Putamen (tissue), 1 donor: ENCODE data around the gene KIF13A.

ENCODE experiments used
- DNase-seq: peaks from one replicate; pipeline ENCODE4 v3.0.0-alpha.2; 2016; ENCODE audit warnings: low spot score

The KIF13A gene

DNA sequence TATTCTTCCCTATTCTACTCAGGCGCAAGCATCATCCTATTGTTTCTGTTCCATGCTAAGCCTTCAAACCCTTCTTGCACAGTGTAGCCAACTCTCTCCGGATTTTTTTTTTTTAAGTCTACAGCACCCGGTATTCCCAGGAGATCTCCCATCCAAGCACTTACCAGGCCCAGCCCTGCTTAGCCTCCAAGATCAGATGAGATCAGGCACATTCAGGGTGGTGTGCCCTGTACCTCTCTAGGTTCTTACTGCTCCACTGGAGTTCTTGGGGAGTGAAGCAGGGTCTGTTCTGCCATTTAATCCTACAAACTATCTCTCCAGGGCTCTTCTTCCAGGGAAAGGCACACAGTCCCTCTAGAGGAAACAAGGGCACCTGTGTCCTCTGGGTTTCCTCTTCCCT lies 265.8 kb downstream of the KIF13A start:
- DNase-seq = no peak

DNA sequence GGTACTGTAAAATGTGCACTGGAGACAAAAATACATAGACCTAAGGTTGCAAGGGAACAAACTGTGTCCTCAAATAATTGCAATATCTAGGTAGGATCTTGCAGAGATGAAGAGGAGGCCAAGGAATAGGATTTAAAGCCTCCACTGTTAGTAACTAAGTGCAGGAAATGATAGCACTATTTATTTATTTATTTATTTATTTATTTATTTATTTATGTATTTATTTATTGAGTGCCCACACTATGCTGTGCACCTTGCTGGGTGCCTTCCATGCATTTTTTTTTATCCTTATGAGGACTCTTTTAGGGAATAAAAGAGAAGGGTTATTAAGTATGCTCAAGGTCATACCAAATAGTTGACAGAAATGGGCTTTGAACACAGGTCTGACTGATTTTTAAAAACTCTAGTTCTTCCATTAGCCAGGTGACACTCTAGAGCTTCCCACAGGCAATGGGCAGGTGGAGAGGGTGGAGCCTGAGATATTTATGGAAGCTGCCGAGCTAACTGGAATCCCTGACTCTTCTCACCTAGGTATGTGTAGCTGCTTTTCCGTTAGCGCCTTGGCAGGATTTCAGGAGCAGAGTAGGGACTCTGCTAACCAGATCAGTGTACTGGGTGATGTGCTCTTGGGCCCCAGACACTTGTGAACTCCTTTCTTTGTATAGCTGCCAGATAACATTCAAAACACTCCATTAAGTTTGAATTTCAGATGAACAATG lies 268.0 kb downstream of the KIF13A start:
- no peak for DNase-seq

DNA sequence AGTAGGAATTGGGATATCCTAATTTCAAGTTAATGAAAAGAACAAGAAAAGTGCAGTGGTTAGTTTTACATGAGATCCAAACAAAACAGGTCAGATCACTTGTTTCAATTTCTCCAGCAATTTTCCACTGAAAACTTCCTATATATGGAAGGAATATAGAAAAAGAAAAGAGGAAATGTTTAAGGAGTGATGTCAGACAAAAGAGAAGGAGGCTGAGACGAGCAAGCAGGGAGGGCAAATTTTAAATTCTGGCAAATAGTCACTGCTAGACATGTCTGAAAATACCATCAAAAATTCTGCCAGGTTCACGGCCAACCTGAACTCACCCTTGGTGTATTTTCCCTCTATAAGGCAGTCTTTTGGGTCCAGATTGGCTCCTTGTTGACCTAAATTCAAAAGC lies 271.2 kb downstream of the KIF13A start:
- no peak for DNase-seq

DNA sequence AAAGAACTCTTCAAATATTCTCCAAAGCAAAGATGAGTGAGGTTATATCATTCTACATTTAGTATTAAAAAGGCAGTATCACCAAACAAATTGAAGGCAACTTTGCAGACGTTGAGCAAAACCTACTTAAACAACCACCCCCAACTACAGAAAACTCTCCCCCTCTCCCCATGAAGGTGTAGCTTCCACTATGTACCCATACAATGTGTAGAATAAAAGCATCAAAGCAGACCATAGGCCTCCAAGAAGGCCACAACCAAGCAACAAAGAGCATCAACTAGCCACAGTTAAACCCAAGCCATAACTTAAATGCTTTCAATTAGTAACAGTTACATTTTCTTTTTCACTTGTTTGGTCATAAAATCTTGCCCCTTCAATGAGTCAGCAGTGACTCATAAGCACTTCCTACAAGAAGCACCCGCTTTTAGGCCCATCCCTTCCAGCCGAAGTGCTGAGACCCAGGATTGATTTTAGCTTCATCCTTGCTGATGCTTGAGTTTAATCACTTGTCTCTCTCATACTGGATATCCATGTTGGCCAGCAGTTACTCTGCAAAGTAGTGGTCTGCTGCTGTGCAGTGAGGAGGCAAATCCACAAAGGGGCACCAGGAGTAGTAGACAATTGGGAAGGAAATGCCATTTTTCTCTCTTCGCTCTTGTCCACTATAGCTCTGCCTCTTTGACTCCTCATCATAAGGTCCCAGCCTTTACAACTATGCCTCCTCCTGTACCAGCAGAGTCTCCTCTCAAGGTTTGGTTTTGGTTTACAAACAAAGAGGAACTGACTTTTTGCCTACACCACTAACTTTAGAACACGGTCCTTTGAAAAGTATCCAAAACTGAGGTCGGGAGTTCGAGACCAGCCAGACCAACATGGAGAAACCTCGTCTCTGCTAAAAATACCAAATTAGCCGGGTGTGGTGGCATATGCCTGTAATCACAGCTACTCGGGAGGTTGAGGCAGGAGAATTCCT lies 272.3 kb downstream of the KIF13A start:
- DNase-seq = no peak

DNA sequence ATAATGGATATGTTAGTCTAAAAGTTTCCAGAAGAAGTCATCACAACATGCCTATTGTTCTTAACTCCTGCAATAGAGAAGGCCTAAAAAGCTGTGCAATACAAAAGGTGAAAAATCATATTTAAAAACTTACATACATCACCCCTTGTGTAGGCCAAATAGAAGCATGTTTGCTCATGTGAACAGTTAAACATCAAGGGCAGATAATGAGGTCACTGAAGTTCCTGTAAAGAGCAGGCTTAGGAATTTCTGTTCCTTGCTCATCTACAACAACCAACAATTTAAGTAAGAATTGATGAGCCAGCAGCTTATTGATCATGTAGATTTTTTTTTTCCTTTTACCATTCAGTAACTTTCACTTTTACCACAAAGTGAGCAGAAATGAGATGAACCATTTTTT lies 273.3 kb downstream of the KIF13A start:
- DNase-seq = no peak

DNA sequence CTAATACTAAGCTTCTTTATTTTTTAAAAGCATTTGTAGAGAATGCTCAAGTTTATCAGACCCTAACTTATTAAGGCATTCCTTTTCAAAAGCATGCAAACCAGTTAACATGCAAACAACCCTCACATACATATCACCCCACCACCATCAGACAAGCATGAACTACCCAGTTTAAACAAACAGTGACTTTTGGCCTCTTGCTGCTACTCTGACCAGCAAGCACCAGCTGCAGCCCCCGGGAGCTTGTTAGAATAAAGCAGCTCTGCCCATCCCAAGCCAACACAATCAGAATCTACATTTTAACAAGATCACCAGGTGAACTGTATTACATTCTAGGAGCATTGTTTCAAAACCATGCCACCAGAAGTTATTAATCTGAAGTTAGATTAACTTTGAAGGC lies 274.9 kb downstream of the KIF13A start:
- DNase-seq = no peak

DNA sequence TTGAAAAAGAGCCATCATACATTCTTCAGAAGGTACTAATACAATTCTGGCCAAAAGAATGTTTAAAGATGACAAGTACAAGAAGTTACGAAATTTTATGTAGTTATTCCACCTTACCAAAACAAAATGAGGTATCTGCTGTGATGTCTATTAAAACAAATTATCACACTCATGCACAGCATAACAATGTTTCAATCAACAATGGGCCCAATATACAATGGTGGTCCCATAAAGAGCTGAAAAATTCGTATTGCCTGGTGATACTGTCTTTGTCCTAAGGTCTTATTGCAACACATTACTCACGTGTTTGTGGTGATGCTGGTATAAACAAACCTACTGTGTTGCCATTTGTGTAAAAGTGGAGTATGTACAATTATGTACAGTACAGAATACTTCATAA lies 277.1 kb downstream of the KIF13A start:
- DNase-seq = no peak

DNA sequence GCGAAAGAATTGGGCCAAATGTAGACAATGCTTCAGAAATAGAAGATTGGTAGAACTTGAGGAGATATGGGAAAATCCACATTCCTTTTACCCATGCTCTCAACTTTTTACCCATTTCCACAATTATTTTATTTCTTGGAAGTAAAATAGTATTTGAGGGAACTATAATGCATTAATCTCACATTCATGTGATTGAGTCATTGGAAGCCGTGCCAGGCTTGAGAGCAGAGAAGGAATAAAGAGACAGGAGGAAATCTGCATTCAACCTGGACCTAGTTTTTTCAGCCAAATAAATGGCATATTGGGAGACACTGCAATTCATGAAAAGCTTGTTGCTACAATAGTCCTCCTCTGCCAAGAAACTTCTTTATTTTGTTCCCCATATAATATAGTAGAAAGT lies 278.0 kb downstream of the KIF13A start:
- DNase-seq = no peak
